Measurements from ENCODE around the gene TMEM135.

- TF ChIP-seq SUZ12 (IDR thresholded peaks at IDR 0.05; ENCODE audit: extremely low read depth, insufficient read depth, insufficient read length) (no peak), ZNF274 (IDR thresholded peaks at IDR 0.05; ENCODE audit: low read depth, low read length) (no peak), YY1 (IDR thresholded peaks at IDR 0.05; ENCODE audit: insufficient read depth, insufficient read length) (no peak)
These were observed 160.6 kb downstream of the TMEM135 start for GRCh38 chr11:87198266-87198881.

Data from NT2/D1 (cell line).